ENCODE measurements around the gene HUWE1. TPM values are rescaled to one million over a fixed set of nuclear protein-coding genes. Genes with fewer than 3 reads are reported as not detected.

HUWE1 gene
- total and polyA plus RNA-seq, 2 donors (not counting 1 experiment from before 2014, with no cell fraction given): 45.2 to 210 TPM

DNA sequence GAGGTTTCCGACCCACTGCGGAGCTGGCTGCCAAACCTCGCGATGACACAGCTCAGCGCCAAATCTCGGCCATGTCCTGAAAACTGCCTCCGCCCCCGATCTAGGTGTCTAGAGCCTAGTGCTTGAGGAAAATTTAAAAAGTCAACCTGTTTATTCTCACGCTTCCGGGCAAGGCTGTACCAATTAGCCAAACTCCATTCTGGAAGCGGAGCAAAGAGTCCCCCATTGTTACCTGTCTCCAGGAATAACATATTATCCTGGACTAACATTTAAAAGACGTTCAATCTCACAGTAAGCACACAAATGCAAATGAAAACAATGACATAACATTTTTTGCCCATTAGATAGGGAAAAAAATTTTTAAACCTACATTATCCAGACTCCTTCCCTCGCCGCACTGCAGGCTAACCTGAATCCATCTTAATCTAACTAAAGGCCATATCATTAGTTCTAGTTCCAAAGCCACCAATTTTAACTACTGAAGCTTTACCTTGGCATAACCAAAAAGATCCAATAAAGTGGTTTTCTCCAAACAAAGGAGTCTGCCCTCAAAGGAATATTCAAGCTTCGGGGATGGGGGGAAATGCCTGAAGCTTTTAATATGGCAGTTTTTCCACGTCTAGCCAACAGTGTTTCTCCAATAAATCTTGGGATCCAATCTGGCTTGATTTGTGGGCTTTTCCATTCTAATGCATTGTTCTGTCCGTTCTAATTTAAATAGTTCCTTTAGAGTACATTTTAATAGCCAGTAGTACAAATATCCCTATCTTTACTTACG is 1.9 kb downstream of the HUWE1 start:
- peaks cover 0 to 3% (median 0%) of the 10 kb centered on the region in 3 donors for H3K9me3 ChIP-seq (ENCODE audit: control extremely low read depth in 1 of 3, control insufficient read depth in 2 of 3, insufficient read depth in 1 of 3, low read length in 2 of 3)
- peak overlapping the region; percentile 65 to 77 (median 69) for H3K4me3 ChIP-seq (ENCODE audit: control extremely low read depth in 1 of 5, extremely low read depth in 1 of 5, insufficient read depth in 1 of 5, low read depth in 2 of 5, low read length in 4 of 5)
- ChIA-PET CTCF (interaction anchor here (0.6 to 1.2 kb wide), 3 partner anchors 30 to 359 kb away, joined by 3 to 7 read pairs (median 6); partner anchors contain the start of gene PHF8), POLR2A (interaction anchor here (0.5 to 1.0 kb wide), 6 partner anchors 19 to 726 kb away, joined by 3 to 11 read pairs (median 3); partner anchors contain the start of gene PHF8)
- ATAC-seq (ENCODE audit: low read depth) (no peak), DNase-seq (no peak)
- peaks cover 39% of the 10 kb centered on the region for H3K4me1 Mint-ChIP-seq
- no peaks in the 10 kb centered on the region for H3K27me3 Mint-ChIP-seq
- no peaks in the 10 kb centered on the region for H3K9me3 Mint-ChIP-seq (ENCODE audit: insufficient read depth)
- TF ChIP-seq, protein P1, sequence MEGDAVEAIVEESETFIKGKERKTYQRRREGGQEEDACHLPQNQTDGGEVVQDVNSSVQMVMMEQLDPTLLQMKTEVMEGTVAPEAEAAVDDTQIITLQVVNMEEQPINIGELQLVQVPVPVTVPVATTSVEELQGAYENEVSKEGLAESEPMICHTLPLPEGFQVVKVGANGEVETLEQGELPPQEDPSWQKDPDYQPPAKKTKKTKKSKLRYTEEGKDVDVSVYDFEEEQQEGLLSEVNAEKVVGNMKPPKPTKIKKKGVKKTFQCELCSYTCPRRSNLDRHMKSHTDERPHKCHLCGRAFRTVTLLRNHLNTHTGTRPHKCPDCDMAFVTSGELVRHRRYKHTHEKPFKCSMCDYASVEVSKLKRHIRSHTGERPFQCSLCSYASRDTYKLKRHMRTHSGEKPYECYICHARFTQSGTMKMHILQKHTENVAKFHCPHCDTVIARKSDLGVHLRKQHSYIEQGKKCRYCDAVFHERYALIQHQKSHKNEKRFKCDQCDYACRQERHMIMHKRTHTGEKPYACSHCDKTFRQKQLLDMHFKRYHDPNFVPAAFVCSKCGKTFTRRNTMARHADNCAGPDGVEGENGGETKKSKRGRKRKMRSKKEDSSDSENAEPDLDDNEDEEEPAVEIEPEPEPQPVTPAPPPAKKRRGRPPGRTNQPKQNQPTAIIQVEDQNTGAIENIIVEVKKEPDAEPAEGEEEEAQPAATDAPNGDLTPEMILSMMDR (IDR thresholded peaks at IDR 0.05): no peak
- no peak for TF ChIP-seq EZH2 (IDR thresholded peaks at IDR 0.05; ENCODE audit: borderline replicate concordance, insufficient read depth, low read depth, low read length, poor library complexity, severe bottlenecking)
- peak overlapping the region; percentile 99 for H3K27ac Mint-ChIP-seq
- H3K9ac ChIP-seq (ENCODE audit: low read length): peak overlapping the region; percentile 82
- intact Hi-C loops (cut with micrococcal nuclease): loop anchor here (1.0 to 10.0 kb wide), 4 partner anchors 955 to 1478 kb away; partner anchors contain the start of gene MAGED2
- H3K36me3 ChIP-seq (replicated peaks in 1 of 2; ENCODE audit: control extremely low read depth in 1 of 2, control insufficient read depth in 1 of 2, extremely low read depth in 1 of 2, insufficient read depth in 2 of 2, low read length in 1 of 2): peaks cover 0 to 10% of the 10 kb centered on the region in 2 experiments
- no peaks in the 10 kb centered on the region for H3K27me3 ChIP-seq (replicated peaks in 1 of 4; ENCODE audit: control extremely low read depth in 1 of 4, control insufficient read depth in 3 of 4, insufficient read depth in 4 of 4, low read length in 3 of 4)
- H4K20me1 ChIP-seq (ENCODE audit: control insufficient read depth, insufficient read depth, low read length, poor library complexity, severe bottlenecking): no peaks in the 10 kb centered on the region
- no CpG with 5 or more reads among the region's 18 CpGs for WGBS (ENCODE audit: insufficient coverage)
- peak overlapping the region; percentile 72 for H3K4me2 ChIP-seq (replicated peaks; ENCODE audit: low read depth, low read length, poor library complexity, severe bottlenecking)
- H3K79me2 ChIP-seq (ENCODE audit: control insufficient read depth, insufficient read depth, low read length): peaks cover 23% of the 10 kb centered on the region
- H2AFZ ChIP-seq (ENCODE audit: insufficient read depth, low read depth, low read length, poor library complexity, severe bottlenecking): peak overlapping the region; percentile 32
- peak overlapping the region; percentile 95 to 98 for H3K27ac ChIP-seq (ENCODE audit: low read length in 2 of 2)
- peak overlapping the region; percentile 94 for H3K4me3 Mint-ChIP-seq
- H3K4me1 ChIP-seq (ENCODE audit: control insufficient read depth in 2 of 2, insufficient read depth in 2 of 2, low read length in 2 of 2): peaks cover 21 to 26% of the 10 kb centered on the region in 2 donors
